ENCODE measurements around the gene NCMAP. TPM values are rescaled to one million over a fixed set of nuclear protein-coding genes. Genes with fewer than 3 reads are reported as not detected.

NCMAP gene
- total RNA-seq, 2 experiments from 2014 or later: 0.05 to 0.07 TPM

GRCh38 chr1:24578846-24579245, 23.0 kb downstream of the NCMAP start:
- H3K27ac Mint-ChIP-seq: no peak overlapping the region
- no peaks in the 10 kb centered on the region for H3K27me3 Mint-ChIP-seq
- DNase-seq: no peak
- POLR2A ChIA-PET: no interaction called here
- H3K9me3 Mint-ChIP-seq: no peaks in the 10 kb centered on the region
- no peaks in the 10 kb centered on the region for H3K4me1 Mint-ChIP-seq (ENCODE audit: low read depth)
- no peaks in the 10 kb centered on the region for H3K36me3 Mint-ChIP-seq
- intact Hi-C loops (cut with micrococcal nuclease): no loop called here
- no peak overlapping the region for H3K4me3 Mint-ChIP-seq
- CTCF ChIA-PET: interaction anchor here (1.2 kb wide), 1 partner anchor 8 kb away, joined by 6 read pairs; no protein-coding TSS in a partner anchor

GRCh38 chr1:24580756-24581155, 24.9 kb downstream of the NCMAP start:
- no peaks in the 10 kb centered on the region for H3K4me1 Mint-ChIP-seq (ENCODE audit: low read depth)
- no peak for DNase-seq
- H3K4me3 Mint-ChIP-seq: no peak overlapping the region
- CTCF ChIA-PET: no interaction called here
- POLR2A ChIA-PET: no interaction called here
- H3K27ac Mint-ChIP-seq: no peak overlapping the region
- no peaks in the 10 kb centered on the region for H3K36me3 Mint-ChIP-seq
- H3K9me3 Mint-ChIP-seq: no peaks in the 10 kb centered on the region
- intact Hi-C loops (cut with micrococcal nuclease): loop anchor here (10.0 kb wide), 1 partner anchor 76 kb away; the partner anchor contains the start of gene RCAN3
- H3K27me3 Mint-ChIP-seq: no peaks in the 10 kb centered on the region

GRCh38 chr1:24584171-24584647, 28.3 kb downstream of the NCMAP start:
- intact Hi-C loops (cut with micrococcal nuclease): loop anchor here (10.0 kb wide), 1 partner anchor 79 kb away; the partner anchor contains the start of gene RCAN3
- H3K27me3 Mint-ChIP-seq: no peaks in the 10 kb centered on the region
- peaks cover 5% of the 10 kb centered on the region for H3K4me1 Mint-ChIP-seq (ENCODE audit: low read depth)
- no peaks in the 10 kb centered on the region for H3K36me3 Mint-ChIP-seq
- H3K9me3 Mint-ChIP-seq: no peaks in the 10 kb centered on the region
- H3K27ac Mint-ChIP-seq: no peak overlapping the region
- DNase-seq: no peak
- no peak overlapping the region for H3K4me3 Mint-ChIP-seq
- ChIA-PET CTCF (interaction anchor here (0.6 to 3.0 kb wide), 3 partner anchors 42 to 385 kb away, joined by 3 to 9 read pairs (median 8); no protein-coding TSS in a partner anchor), POLR2A (no interaction called here)

- intact Hi-C loops (cut with micrococcal nuclease): loop anchor here (5.0 to 10.0 kb wide), 2 partner anchors 51 to 81 kb away; partner anchors contain the start of gene RCAN3
- Mint-ChIP-seq H3K4me1 (ENCODE audit: low read depth) (peaks cover 5% of the 10 kb centered on the region), H3K27ac (no peak overlapping the region), H3K4me3 (no peak overlapping the region), H3K27me3 (no peaks in the 10 kb centered on the region), H3K36me3 (no peaks in the 10 kb centered on the region), H3K9me3 (no peaks in the 10 kb centered on the region)
- ChIA-PET CTCF (interaction anchor here (1.0 to 4.4 kb wide), 24 partner anchors 10 to 516 kb away, joined by 3 to 107 read pairs (median 6); partner anchors contain the start of genes NIPAL3, RCAN3 and STPG1), POLR2A (no interaction called here)
- DNase-seq: no peak
Measured at GRCh38 chr1:24586119-24586518, 30.2 kb downstream of the NCMAP start.

- Mint-ChIP-seq H3K9me3 (no peaks in the 10 kb centered on the region), H3K4me3 (no peak overlapping the region), H3K27ac (peak overlapping the region; percentile 31), H3K4me1 (ENCODE audit: low read depth) (peaks cover 5% of the 10 kb centered on the region), H3K27me3 (peaks cover 2% of the 10 kb centered on the region), H3K36me3 (no peaks in the 10 kb centered on the region)
- DNase-seq: peak; percentile 49
- ChIA-PET CTCF (interaction anchor here (0.6 to 4.4 kb wide), 75 partner anchors 9 to 517 kb away, joined by 3 to 107 read pairs (median 5); partner anchors contain the start of genes NCMAP, NIPAL3, RCAN3 and STPG1), POLR2A (interaction anchor here (1.1 to 1.3 kb wide), 2 partner anchors 84 to 174 kb away, joined by 3 to 4 read pairs; partner anchors contain the start of genes RCAN3 and STPG1)
- intact Hi-C loops (cut with micrococcal nuclease): loop anchor here (1.0 to 10.0 kb wide), 4 partner anchors 46 to 172 kb away; partner anchors contain the start of genes NIPAL3 and RCAN3
Measured at GRCh38 chr1:24586970-24587820, 31.3 kb downstream of the NCMAP start.

- intact Hi-C loops (cut with micrococcal nuclease): loop anchor here (5.0 to 10.0 kb wide), 2 partner anchors 49 to 84 kb away; partner anchors contain the start of gene RCAN3
- ChIA-PET POLR2A (no interaction called here), CTCF (interaction anchor here (1.2 to 4.4 kb wide), 10 partner anchors 18 to 390 kb away, joined by 3 to 107 read pairs (median 12); partner anchors contain the start of genes NIPAL3, RCAN3 and STPG1)
- Mint-ChIP-seq H3K27me3 (peaks cover 2% of the 10 kb centered on the region), H3K4me1 (ENCODE audit: low read depth) (peaks cover 5% of the 10 kb centered on the region), H3K36me3 (no peaks in the 10 kb centered on the region), H3K27ac (no peak overlapping the region), H3K4me3 (no peak overlapping the region), H3K9me3 (no peaks in the 10 kb centered on the region)
- DNase-seq: no peak
Measured at GRCh38 chr1:24588573-24588972, 32.7 kb downstream of the NCMAP start.

GRCh38 chr1:24589200-24589599, 33.3 kb downstream of the NCMAP start:
- Mint-ChIP-seq H3K4me1 (ENCODE audit: low read depth) (peaks cover 5% of the 10 kb centered on the region), H3K9me3 (no peaks in the 10 kb centered on the region), H3K36me3 (no peaks in the 10 kb centered on the region), H3K4me3 (no peak overlapping the region), H3K27ac (no peak overlapping the region), H3K27me3 (peaks cover 2% of the 10 kb centered on the region)
- ChIA-PET POLR2A (no interaction called here), CTCF (interaction anchor here (1.3 to 4.4 kb wide), 2 partner anchors 174 to 196 kb away, joined by 3 to 107 read pairs; partner anchors contain the start of genes NIPAL3 and STPG1)
- DNase-seq: no peak
- intact Hi-C loops (cut with micrococcal nuclease): loop anchor here (5.0 to 10.0 kb wide), 2 partner anchors 48 to 84 kb away; partner anchors contain the start of gene RCAN3

GRCh38 chr1:24591781-24592180, 35.9 kb downstream of the NCMAP start:
- no peak for DNase-seq
- ChIA-PET POLR2A (no interaction called here), CTCF (interaction anchor here (0.8 to 1.9 kb wide), 5 partner anchors 44 to 390 kb away, joined by 3 to 5 read pairs (median 3); no protein-coding TSS in a partner anchor)
- H3K27me3 Mint-ChIP-seq: peaks cover 16% of the 10 kb centered on the region
- H3K9me3 Mint-ChIP-seq: no peaks in the 10 kb centered on the region
- H3K36me3 Mint-ChIP-seq: no peaks in the 10 kb centered on the region
- H3K27ac Mint-ChIP-seq: no peak overlapping the region
- H3K4me1 Mint-ChIP-seq (ENCODE audit: low read depth): peaks cover 3% of the 10 kb centered on the region
- intact Hi-C loops (cut with micrococcal nuclease): no loop called here
- no peak overlapping the region for H3K4me3 Mint-ChIP-seq

- intact Hi-C loops (cut with micrococcal nuclease): no loop called here
- H3K4me1 Mint-ChIP-seq (ENCODE audit: low read depth): no peaks in the 10 kb centered on the region
- CTCF ChIA-PET: no interaction called here
- no peaks in the 10 kb centered on the region for H3K9me3 Mint-ChIP-seq
- peaks cover 18% of the 10 kb centered on the region for H3K27me3 Mint-ChIP-seq
- POLR2A ChIA-PET: interaction anchor here (1.3 kb wide), 1 partner anchor 107 kb away, joined by 3 read pairs; no protein-coding TSS in a partner anchor
- no peaks in the 10 kb centered on the region for H3K36me3 Mint-ChIP-seq
- no peak for DNase-seq
- H3K27ac Mint-ChIP-seq: no peak overlapping the region
- no peak overlapping the region for H3K4me3 Mint-ChIP-seq
Measured at GRCh38 chr1:24594328-24594598, 38.4 kb downstream of the NCMAP start.

GRCh38 chr1:24596401-24596880, 40.6 kb downstream of the NCMAP start:
- H3K36me3 Mint-ChIP-seq: no peaks in the 10 kb centered on the region
- DNase-seq: no peak
- H3K27me3 Mint-ChIP-seq: peaks cover 17% of the 10 kb centered on the region
- intact Hi-C loops (cut with micrococcal nuclease): no loop called here
- H3K4me3 Mint-ChIP-seq: no peak overlapping the region
- H3K9me3 Mint-ChIP-seq: no peaks in the 10 kb centered on the region
- POLR2A ChIA-PET: no interaction called here
- no peaks in the 10 kb centered on the region for H3K4me1 Mint-ChIP-seq (ENCODE audit: low read depth)
- H3K27ac Mint-ChIP-seq: no peak overlapping the region
- CTCF ChIA-PET: interaction anchor here (0.6 to 2.5 kb wide), 3 partner anchors 9 to 175 kb away, joined by 3 to 18 read pairs (median 3); no protein-coding TSS in a partner anchor

- Mint-ChIP-seq H3K9me3 (no peaks in the 10 kb centered on the region), H3K27me3 (peaks cover 16% of the 10 kb centered on the region), H3K36me3 (no peaks in the 10 kb centered on the region), H3K4me1 (ENCODE audit: low read depth) (no peaks in the 10 kb centered on the region), H3K27ac (no peak overlapping the region), H3K4me3 (no peak overlapping the region)
- ChIA-PET POLR2A (interaction anchor here (0.8 kb wide), 1 partner anchor 204 kb away, joined by 3 read pairs; no protein-coding TSS in a partner anchor), CTCF (no interaction called here)
- intact Hi-C loops (cut with micrococcal nuclease): no loop called here
- no peak for DNase-seq
Measured at GRCh38 chr1:24599265-24599664, 43.4 kb downstream of the NCMAP start.

- Mint-ChIP-seq H3K4me3 (no peak overlapping the region), H3K36me3 (no peaks in the 10 kb centered on the region), H3K27me3 (peaks cover 6% of the 10 kb centered on the region), H3K9me3 (no peaks in the 10 kb centered on the region), H3K4me1 (ENCODE audit: low read depth) (no peaks in the 10 kb centered on the region), H3K27ac (no peak overlapping the region)
- ChIA-PET POLR2A (no interaction called here), CTCF (no interaction called here)
- DNase-seq: no peak
- intact Hi-C loops (cut with micrococcal nuclease): no loop called here
Measured at GRCh38 chr1:24600551-24600950, 44.7 kb downstream of the NCMAP start.

Measured in activated CD4-positive, alpha-beta memory T cell treated with anti-CD3 and anti-CD28 coated beads for 36 hours (primary cell).